Measurements from ENCODE around the gene PDZD8.

The PDZD8 gene

DNA sequence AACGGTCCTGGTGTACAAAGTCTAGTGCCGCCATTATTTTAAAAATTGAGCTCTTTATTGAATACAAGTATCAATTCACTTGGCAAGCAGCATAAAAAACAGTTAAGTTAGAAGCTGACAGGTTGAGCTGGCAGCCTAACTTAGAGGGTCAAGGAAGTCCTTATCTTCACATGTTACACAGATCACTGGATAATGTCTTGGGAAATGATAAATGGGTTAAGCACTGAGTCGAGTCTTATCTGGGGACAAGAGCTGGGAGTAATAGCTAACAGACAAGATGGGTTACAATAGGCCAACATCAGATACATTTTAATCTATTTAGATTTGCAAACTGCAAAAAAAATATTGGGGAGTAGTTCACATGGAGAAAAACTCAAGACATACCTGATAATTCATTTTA is 100.1 kb downstream of the PDZD8 start:
- no peak for DNase-seq

DNA sequence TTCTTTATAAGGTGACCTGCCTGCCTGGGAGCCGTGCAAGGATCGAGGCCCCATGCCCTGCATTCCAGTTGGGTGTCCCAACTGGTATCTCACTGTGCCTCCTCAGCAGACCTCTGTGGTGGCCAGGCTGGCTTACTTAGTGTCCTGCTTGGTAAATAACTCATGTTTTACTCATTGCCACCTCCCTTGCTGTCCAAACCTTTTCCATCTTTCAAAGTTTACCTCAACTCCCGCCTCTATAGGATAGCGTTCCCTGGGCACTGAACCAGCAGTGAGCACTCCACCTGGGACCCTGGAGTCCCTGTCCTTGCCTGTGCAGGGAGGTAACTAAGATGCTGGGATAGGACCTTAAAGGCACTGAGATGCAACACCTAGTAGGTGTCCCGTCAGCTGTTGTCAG is 100.7 kb downstream of the PDZD8 start:
- DNase-seq: no peak

GRCh38 chr10:117273980-117274379 is 101.3 kb downstream of the PDZD8 start:
- no peak for DNase-seq

- DNase-seq: no peak
These were observed 102.8 kb downstream of the PDZD8 start for GRCh38 chr10:117272195-117273076.

DNA sequence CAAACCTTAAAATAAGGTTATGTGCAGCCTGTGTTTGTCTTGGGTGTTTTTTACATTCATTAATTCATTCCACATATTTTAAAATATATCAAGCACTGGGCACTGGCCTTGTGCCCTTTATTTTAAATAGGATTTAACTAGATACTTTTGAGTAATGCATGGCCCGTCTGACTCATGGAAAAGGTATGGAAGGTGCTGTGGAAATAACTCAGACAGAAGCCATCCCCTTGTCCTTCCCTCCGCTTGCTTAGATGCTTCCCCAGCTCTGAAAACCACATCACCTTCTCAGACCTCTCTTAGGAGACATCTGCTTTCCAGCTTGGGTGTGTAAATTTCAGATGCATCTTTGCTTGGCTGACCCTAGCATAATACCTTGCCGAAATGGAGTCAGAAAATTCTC is 103.8 kb downstream of the PDZD8 start:
- no peak for DNase-seq

GRCh38 chr10:117268907-117269306 is 106.3 kb downstream of the PDZD8 start:
- no peak for DNase-seq

GRCh38 chr10:117268258-117268657 is 107.0 kb downstream of the PDZD8 start:
- DNase-seq: no peak

DNA sequence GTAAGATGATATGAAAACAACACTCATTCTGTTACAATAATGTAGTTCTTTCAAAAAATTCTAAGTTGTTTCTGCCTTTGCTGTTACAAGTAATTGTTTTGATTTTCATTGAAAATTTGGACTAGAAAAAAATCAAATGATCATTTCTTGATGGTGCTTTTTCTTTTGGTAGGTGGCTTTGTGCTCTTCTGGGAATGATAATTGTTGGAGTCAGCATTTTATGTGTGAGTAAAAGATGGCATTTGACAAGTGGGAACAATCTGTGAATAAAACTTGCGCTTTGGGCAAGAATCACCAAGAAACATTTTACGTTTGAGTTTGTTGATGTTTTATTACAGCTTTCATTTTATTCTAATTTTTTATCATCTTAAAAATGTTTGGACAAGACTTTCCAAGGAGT is 108.4 kb downstream of the PDZD8 start:
- no peak for DNase-seq

- DNase-seq: no peak
These were observed 108.8 kb downstream of the PDZD8 start for GRCh38 chr10:117266400-117266799.

- DNase-seq: no peak
These were observed 110.5 kb downstream of the PDZD8 start for GRCh38 chr10:117264782-117265181.

GRCh38 chr10:117262903-117263293 is 112.3 kb downstream of the PDZD8 start:
- no peak for DNase-seq

DNA sequence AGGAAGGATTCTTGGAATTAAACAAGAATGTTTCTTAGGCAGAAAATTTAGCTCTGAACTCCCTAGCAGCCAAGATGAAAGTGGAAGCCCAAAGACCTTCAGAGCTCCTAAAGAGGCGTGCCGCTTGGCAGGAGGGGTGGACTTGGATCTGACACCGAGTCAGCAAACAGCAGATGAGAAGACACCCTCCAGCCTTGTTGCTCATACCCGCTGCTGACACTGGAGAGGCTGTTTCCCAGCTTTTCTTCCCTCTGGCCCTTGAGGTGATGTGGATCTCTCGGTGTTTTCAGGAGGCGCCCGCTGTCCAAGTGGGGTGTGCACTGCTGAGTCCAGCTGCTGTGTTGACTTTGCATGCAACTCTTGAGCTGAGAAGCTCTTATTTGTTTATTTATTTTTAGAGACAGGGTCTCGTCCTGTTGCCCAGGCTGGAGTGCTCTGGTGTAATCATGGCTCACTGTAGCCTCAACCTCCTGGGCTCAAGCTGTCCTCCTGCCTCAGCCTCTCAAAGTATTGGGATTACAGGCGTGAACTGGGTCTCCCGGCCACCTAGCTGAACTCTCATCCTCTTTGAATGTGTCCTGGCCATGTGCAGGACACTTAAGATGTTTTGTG is 112.8 kb downstream of the PDZD8 start:
- no peak for DNase-seq

GRCh38 chr10:117261501-117261900 is 113.7 kb downstream of the PDZD8 start:
- no peak for DNase-seq

DNA sequence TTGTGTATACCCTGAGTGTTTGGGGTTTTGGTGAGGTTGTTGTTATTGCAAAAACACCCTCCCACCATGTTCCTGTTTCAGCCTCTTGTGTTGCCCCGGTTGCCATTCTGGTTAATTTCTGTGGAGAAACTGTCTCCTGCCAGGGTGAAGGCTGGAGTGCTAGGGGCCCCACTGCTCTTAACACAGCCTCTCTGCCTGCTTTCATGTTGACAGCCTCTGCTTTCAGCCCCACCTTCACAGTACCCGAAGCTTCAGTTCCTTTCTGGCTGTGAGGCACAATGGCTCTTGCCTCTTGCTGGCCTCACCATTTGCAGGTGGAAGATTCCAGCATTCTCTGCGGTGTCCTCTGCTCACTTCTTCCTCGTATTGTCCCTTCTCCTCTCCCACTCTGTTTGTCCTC is 115.2 kb downstream of the PDZD8 start:
- DNase-seq: no peak

- no peak for DNase-seq
These were observed 116.0 kb downstream of the PDZD8 start for GRCh38 chr10:117259279-117259678.

DNA sequence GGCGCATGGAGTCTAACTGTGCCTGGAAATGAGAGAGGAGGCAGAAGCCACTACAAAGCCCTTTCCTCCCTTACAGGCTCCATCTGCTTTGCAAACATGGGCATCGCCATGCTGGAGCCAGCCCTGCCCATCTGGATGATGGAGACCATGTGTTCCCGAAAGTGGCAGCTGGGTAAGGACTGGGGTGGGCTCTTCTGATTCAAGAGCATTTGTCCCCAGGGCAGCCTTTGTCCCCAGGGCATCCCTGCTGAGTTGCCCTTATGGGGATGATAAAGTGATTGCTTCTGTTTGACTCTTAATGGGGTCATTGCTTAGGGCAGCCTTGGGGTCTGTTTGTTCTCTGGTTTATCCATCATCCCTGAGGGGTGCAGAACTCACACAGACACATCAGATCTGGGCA is 117.5 kb downstream of the PDZD8 start:
- no peak for DNase-seq

GRCh38 chr10:117256910-117257309 is 118.3 kb downstream of the PDZD8 start:
- no peak for DNase-seq

DNA sequence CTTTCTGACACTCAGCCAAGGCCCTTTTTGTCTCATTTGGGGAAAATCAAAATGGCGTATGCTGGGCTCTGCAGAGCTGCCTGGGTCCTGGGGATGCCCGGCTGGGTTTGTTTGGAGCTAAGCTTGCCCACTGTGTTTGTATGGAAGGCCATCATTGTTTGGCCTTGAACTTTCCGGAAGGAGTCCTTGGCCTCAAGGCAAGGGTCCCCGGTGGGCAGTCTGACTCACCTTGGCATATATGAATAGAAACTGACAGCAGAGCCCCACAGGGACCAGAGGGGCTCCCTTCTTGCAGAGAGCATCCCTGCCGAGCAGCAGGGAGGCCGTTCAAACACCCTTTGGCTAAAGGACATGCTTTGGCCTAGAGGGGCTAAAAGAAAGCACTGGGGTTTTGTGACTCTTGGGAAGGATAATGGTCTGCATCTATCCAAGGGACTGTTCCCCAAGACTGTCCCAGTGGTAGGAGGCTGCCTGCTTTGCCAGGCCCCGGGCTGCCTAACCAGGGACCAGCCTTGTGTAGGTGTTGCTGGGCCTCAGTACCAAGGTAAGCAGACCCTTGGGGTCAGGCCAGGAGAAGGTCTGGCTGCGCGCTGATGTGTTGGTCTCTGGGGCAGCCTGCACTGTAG is 119.3 kb downstream of the PDZD8 start:
- DNase-seq: no peak

- DNase-seq: no peak
These were observed 120.2 kb downstream of the PDZD8 start for GRCh38 chr10:117254774-117255735.

GRCh38 chr10:117254338-117254737 is 120.9 kb downstream of the PDZD8 start:
- no peak for DNase-seq

GRCh38 chr10:117253908-117254307 is 121.3 kb downstream of the PDZD8 start:
- no peak for DNase-seq

DNA sequence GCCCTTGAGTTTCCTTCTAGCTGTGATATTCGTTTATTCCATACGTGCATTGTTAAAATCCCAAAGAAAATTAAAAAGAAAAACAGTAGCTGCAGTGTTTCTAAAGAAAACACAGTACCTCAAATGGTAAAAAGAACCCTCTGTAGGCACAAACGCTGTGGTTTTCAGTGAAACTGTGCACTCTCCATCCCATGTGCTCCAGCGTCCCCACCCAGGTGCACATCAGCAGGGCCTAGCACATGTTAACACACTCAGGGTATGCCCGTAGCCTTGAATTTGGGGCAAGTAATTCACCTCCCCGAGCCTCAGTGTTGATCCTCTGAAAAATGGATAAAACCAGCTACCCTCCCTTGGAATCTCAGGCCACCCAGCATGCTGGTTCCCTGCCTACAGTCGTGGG is 124.8 kb downstream of the PDZD8 start:
- no peak for DNase-seq

Measured in DMS 273 treated with DMSO at 0.1 percent for 48 hours (cell line).